Measurements from ENCODE around the gene SGCA.

The SGCA gene

DNA sequence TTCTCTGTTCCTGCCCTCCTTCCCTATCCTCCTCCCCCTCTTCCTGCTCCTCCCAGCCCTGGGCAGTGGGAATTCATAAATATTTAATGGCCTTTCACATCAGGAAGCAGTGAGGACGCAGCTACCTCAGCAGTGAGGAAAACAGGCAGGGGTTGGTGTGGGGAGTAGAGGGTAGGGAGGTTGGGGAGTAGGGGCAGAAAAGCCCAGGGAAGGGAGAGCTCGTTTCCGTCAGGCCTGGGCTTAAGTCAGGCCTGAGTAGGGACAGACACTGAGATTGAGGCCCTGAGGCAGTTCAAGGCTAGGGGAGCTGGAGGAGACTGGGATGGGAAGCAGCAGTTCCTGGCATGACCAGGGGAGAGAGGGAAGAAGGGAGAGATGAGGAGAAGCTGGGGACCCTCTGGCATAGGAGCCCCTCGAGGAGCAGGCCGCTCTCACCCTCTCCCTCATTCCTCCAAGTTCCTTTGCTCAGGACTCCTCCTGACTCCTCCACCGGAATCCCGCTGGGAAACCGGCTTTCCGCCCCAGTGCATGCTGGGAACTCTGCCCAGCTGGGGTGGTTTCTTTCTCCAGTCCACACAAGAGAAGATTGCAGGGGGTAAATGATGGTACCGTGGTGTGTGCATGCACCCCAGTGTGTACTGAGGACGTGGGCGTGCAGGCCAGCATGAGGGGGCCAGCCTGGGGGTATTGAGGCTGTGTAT lies 42.0 kb upstream of the SGCA start (continued):
- no peak for TF ChIP-seq ZNF558 (tag by site-specific recombination; IDR thresholded peaks at IDR 0.05)
- no peak for TF ChIP-seq ZNF473 (tag by site-specific recombination; IDR thresholded peaks at IDR 0.05)
- no peak for TF ChIP-seq ZNF214 (tag by site-specific recombination; IDR thresholded peaks at IDR 0.05; ENCODE audit: borderline replicate concordance)
- no peak for TF ChIP-seq KLF10 (tag by site-specific recombination; IDR thresholded peaks at IDR 0.05)
- no peak for TF ChIP-seq MYNN (tag by site-specific recombination; IDR thresholded peaks at IDR 0.05; ENCODE audit: borderline replicate concordance)
- no peak for TF ChIP-seq ZNF544 (tag by site-specific recombination; IDR thresholded peaks at IDR 0.05)
- TF ChIP-seq ZNF350 (tag by site-specific recombination; IDR thresholded peaks at IDR 0.05), result no peak
- TF ChIP-seq ZNF48 (tag by site-specific recombination; IDR thresholded peaks at IDR 0.05), result no peak
- no peak for TF ChIP-seq SETDB1 (IDR thresholded peaks at IDR 0.05; ENCODE audit: insufficient read length, low read length)
- TF ChIP-seq ZFP3 (tag by site-specific recombination; IDR thresholded peaks at IDR 0.05; ENCODE audit: low read depth), result no peak
- TF ChIP-seq ZNF202 (tag by site-specific recombination; IDR thresholded peaks at IDR 0.05; ENCODE audit: borderline replicate concordance), result no peak
- TF ChIP-seq ZNF37A (tag by site-specific recombination; IDR thresholded peaks at IDR 0.05), result no peak
- no peak for TF ChIP-seq SP7 (tag by site-specific recombination; IDR thresholded peaks at IDR 0.05)
- TF ChIP-seq ZNF335 (tag by site-specific recombination; conservative IDR thresholded peaks at IDR 0.05), result peak; percentile 73
- TF ChIP-seq SP3 (tag by site-specific recombination; IDR thresholded peaks at IDR 0.05), result peak; percentile 43
- TF ChIP-seq, protein P1, sequence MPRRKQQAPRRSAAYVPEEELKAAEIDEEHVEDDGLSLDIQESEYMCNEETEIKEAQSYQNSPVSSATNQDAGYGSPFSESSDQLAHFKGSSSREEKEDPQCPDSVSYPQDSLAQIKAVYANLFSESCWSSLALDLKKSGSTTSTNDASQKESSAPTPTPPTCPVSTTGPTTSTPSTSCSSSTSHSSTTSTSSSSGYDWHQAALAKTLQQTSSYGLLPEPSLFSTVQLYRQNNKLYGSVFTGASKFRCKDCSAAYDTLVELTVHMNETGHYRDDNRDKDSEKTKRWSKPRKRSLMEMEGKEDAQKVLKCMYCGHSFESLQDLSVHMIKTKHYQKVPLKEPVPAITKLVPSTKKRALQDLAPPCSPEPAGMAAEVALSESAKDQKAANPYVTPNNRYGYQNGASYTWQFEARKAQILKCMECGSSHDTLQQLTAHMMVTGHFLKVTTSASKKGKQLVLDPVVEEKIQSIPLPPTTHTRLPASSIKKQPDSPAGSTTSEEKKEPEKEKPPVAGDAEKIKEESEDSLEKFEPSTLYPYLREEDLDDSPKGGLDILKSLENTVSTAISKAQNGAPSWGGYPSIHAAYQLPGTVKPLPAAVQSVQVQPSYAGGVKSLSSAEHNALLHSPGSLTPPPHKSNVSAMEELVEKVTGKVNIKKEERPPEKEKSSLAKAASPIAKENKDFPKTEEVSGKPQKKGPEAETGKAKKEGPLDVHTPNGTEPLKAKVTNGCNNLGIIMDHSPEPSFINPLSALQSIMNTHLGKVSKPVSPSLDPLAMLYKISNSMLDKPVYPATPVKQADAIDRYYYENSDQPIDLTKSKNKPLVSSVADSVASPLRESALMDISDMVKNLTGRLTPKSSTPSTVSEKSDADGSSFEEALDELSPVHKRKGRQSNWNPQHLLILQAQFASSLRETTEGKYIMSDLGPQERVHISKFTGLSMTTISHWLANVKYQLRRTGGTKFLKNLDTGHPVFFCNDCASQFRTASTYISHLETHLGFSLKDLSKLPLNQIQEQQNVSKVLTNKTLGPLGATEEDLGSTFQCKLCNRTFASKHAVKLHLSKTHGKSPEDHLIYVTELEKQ (tag by site-specific recombination; IDR thresholded peaks at IDR 0.05; ENCODE audit: borderline replicate concordance), result no peak
- TF ChIP-seq, protein P2, sequence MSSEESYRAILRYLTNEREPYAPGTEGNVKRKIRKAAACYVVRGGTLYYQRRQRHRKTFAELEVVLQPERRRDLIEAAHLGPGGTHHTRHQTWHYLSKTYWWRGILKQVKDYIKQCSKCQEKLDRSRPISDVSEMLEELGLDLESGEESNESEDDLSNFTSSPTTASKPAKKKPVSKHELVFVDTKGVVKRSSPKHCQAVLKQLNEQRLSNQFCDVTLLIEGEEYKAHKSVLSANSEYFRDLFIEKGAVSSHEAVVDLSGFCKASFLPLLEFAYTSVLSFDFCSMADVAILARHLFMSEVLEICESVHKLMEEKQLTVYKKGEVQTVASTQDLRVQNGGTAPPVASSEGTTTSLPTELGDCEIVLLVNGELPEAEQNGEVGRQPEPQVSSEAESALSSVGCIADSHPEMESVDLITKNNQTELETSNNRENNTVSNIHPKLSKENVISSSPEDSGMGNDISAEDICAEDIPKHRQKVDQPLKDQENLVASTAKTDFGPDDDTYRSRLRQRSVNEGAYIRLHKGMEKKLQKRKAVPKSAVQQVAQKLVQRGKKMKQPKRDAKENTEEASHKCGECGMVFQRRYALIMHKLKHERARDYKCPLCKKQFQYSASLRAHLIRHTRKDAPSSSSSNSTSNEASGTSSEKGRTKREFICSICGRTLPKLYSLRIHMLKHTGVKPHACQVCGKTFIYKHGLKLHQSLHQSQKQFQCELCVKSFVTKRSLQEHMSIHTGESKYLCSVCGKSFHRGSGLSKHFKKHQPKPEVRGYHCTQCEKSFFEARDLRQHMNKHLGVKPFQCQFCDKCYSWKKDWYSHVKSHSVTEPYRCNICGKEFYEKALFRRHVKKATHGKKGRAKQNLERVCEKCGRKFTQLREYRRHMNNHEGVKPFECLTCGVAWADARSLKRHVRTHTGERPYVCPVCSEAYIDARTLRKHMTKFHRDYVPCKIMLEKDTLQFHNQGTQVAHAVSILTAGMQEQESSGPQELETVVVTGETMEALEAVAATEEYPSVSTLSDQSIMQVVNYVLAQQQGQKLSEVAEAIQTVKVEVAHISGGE (tag by site-specific recombination; conservative IDR thresholded peaks at IDR 0.05; ENCODE audit: low read depth), result no peak
- TF ChIP-seq, protein P3, sequence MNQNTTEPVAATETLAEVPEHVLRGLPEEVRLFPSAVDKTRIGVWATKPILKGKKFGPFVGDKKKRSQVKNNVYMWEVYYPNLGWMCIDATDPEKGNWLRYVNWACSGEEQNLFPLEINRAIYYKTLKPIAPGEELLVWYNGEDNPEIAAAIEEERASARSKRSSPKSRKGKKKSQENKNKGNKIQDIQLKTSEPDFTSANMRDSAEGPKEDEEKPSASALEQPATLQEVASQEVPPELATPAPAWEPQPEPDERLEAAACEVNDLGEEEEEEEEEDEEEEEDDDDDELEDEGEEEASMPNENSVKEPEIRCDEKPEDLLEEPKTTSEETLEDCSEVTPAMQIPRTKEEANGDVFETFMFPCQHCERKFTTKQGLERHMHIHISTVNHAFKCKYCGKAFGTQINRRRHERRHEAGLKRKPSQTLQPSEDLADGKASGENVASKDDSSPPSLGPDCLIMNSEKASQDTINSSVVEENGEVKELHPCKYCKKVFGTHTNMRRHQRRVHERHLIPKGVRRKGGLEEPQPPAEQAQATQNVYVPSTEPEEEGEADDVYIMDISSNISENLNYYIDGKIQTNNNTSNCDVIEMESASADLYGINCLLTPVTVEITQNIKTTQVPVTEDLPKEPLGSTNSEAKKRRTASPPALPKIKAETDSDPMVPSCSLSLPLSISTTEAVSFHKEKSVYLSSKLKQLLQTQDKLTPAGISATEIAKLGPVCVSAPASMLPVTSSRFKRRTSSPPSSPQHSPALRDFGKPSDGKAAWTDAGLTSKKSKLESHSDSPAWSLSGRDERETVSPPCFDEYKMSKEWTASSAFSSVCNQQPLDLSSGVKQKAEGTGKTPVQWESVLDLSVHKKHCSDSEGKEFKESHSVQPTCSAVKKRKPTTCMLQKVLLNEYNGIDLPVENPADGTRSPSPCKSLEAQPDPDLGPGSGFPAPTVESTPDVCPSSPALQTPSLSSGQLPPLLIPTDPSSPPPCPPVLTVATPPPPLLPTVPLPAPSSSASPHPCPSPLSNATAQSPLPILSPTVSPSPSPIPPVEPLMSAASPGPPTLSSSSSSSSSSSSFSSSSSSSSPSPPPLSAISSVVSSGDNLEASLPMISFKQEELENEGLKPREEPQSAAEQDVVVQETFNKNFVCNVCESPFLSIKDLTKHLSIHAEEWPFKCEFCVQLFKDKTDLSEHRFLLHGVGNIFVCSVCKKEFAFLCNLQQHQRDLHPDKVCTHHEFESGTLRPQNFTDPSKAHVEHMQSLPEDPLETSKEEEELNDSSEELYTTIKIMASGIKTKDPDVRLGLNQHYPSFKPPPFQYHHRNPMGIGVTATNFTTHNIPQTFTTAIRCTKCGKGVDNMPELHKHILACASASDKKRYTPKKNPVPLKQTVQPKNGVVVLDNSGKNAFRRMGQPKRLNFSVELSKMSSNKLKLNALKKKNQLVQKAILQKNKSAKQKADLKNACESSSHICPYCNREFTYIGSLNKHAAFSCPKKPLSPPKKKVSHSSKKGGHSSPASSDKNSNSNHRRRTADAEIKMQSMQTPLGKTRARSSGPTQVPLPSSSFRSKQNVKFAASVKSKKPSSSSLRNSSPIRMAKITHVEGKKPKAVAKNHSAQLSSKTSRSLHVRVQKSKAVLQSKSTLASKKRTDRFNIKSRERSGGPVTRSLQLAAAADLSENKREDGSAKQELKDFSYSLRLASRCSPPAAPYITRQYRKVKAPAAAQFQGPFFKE (tag by site-specific recombination; IDR thresholded peaks at IDR 0.05; ENCODE audit: borderline replicate concordance), result no peak
- no peak for TF ChIP-seq ZNF629 (tag by site-specific recombination; IDR thresholded peaks at IDR 0.05)
- TF ChIP-seq ZNF175 (tag by site-specific recombination; IDR thresholded peaks at IDR 0.05), result no peak
- no peak for TF ChIP-seq ZBTB21 (tag by site-specific recombination; IDR thresholded peaks at IDR 0.05)
- no peak for TF ChIP-seq SP2 (tag by site-specific recombination; IDR thresholded peaks at IDR 0.05)
- no peak for TF ChIP-seq ZNF140 (tag by site-specific recombination; IDR thresholded peaks at IDR 0.05)
- TF ChIP-seq ZNF138 (tag by site-specific recombination; IDR thresholded peaks at IDR 0.05; ENCODE audit: borderline replicate concordance), result no peak
- TF ChIP-seq KLF1 (tag by site-specific recombination; IDR thresholded peaks at IDR 0.05), result no peak
- no peak for TF ChIP-seq ZNF548 (tag by site-specific recombination; IDR thresholded peaks at IDR 0.05)
- TF ChIP-seq ZNF76 (tag by site-specific recombination; IDR thresholded peaks at IDR 0.05; ENCODE audit: borderline replicate concordance, low read depth), result peak; percentile 78; the same call in 1 of the 2 replicates
- TF ChIP-seq ZNF157 (tag by site-specific recombination; IDR thresholded peaks at IDR 0.05), result no peak
- no peak for TF ChIP-seq ZNF146 (tag by site-specific recombination; IDR thresholded peaks at IDR 0.05)
